ENCODE data around the gene UGT1A10. TPM values are rescaled to one million over a fixed set of nuclear protein-coding genes. Genes with fewer than 3 reads are reported as not detected.
"Not testable (repeated sequence)": the region's sequence is repeated elsewhere in the genome, so short reads cannot be mapped to it uniquely, and the experiment has no call there.

UGT1A10 gene
- total RNA-seq, 1 experiment from 2014 or later: not detected

DNA sequence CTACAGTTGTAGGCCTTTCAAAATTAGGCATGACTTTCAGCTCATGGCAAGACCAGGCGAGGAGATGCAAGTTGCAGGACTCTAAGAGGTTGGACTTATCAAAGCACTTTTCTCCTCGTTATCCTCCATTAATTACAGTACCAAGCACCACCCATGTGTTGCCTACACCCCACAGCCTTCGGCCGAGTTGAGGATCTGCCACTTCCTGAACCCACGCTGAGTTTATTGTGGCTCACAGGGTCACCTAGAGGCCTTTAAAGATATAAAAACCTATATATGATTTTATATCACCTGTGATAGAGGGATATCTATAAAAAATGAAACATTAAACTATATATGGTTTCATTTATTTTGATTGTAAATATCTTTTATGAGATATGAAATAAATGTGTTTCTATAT, 2.6 kb downstream of the UGT1A10 start:
- Histone ChIP-seq H3K27me3 (no peaks in the 10 kb centered on the region), H3K4me1 (no peaks in the 10 kb centered on the region), H3K27ac (no peak overlapping the region), H3K36me3 (no peaks in the 10 kb centered on the region), H3K4me3 (no peak overlapping the region), H3K9me3 (replicated peaks) (0 out of 2 replicates have a peak, but pooled peaks cover 2% of the 10 kb centered on the region)
- no peak for DNase-seq

DNA sequence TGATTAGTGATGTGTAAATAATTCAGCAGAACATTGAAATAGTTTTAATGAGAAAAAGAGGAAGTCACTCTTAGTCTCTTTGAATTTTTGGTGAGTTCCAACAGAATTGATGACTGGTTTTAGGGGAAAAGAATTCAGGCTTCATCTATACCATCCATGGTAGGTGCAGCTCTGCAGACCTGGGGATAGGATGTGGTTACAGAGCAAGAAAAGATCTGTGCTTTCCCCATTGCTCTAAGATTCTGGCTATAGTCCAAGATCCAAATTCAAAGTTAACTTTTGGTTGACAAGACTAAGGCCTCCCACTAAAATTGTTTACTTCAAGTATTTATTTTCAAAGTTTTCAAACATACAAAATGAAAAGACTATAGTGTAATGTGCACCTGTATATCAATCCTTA, 3.6 kb downstream of the UGT1A10 start:
- H3K27ac ChIP-seq: no peak overlapping the region
- no peak for DNase-seq
- no peak overlapping the region for H3K4me3 ChIP-seq
- no peaks in the 10 kb centered on the region for H3K27me3 ChIP-seq
- H3K4me1 ChIP-seq: no peaks in the 10 kb centered on the region
- H3K36me3 ChIP-seq: no peaks in the 10 kb centered on the region
- H3K9me3 ChIP-seq (replicated peaks): 0 out of 2 replicates have a peak, but pooled peaks cover 2% of the 10 kb centered on the region

DNA sequence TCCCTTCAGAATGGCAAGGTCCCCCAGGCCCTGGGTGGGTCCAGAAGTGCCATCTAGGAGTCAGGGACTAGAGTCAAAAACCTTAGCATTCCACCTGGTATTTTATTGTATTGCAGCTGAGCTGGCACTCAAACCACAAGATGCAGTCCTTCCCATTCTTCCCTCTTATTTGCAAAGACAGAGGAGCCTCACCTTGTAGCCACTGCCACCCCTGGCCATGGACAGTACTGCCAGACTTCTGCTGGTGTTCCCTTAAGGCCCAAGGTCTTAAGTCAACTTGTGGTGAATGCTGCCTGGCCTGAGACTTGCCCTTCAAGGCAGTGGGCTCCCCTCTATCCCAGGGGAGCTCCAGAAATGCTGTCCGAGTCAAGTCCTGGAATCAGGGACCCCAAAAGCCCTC, 6.9 kb downstream of the UGT1A10 start:
- 0 out of 2 replicates have a peak, but pooled peaks cover 5% of the 10 kb centered on the region for H3K9me3 ChIP-seq (replicated peaks)
- no peaks in the 10 kb centered on the region for H3K27me3 ChIP-seq
- DNase-seq: peak in 1 of 2 experiments; percentile 5
- H3K4me1 ChIP-seq: no peaks in the 10 kb centered on the region
- no peaks in the 10 kb centered on the region for H3K36me3 ChIP-seq
- H3K4me3 ChIP-seq: no peak overlapping the region
- no peak overlapping the region for H3K27ac ChIP-seq

DNA sequence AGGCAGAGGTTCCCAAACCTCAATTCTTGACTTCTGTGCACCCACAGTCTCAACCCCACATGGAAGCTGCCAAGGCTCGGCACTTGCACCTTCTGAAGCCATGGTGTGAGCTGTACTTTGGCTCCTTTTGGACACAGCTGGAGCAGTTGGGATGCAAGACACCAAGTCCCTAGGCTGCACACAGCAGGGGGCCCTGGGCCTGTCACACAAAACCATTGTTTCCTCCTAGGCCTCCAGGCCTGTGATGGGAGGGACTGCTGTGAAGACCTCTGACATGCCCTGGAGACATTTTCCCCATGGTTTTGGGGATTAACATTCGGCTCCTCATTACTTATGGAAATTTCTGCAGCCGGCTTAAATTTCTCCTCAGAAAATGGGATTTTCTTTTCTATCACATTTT, 9.8 kb downstream of the UGT1A10 start:
- not testable (repeated sequence) for H3K27ac ChIP-seq; DNase-seq; H3K4me1 ChIP-seq; H3K27me3 ChIP-seq; H3K36me3 ChIP-seq; H3K9me3 ChIP-seq (replicated peaks); H3K4me3 ChIP-seq

DNA sequence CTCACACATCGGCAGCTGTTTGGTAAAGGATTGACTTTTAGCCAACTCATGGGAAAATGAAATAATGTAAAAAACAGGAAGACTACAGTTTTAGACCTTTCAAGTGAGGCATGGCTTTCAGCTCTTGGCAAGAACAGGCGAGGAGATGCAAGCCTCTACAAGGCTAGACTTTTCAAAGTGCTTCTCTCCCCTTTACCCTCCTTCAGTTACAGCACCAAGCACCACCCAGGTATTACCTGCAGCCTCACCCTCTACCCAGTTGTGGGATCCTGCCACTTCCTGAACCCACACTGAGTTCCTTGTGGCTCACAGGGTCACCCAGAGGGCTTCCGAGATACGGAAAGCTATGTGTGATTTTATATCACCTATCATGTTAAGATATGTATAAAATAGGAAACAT, 14.7 kb downstream of the UGT1A10 start:
- no peak overlapping the region for H3K27ac ChIP-seq
- H3K4me1 ChIP-seq: no peaks in the 10 kb centered on the region
- DNase-seq: no peak
- no peaks in the 10 kb centered on the region for H3K27me3 ChIP-seq
- no peaks in the 10 kb centered on the region for H3K9me3 ChIP-seq (replicated peaks)
- H3K36me3 ChIP-seq: no peaks in the 10 kb centered on the region
- no peak overlapping the region for H3K4me3 ChIP-seq

DNA sequence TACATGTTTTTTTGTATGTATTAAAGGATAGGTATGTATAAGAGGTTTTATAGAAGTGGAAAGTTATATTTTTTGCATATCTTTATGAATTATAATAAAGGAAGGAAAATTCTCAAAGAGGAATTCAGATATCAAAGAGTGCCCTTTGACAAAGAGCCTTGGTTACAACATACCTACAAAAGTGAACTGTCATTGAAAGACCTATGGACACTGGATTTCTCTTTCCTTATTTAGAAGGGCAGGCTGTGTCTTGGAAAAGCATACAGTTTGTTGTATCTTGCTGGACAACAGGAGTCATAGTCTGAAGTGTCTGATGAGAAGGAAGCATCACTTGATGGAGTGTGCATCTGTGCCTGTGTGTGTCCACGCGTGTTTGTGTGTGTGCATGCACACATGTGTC, 15.2 kb downstream of the UGT1A10 start:
- Histone ChIP-seq H3K4me3 (no peak overlapping the region), H3K4me1 (no peaks in the 10 kb centered on the region), H3K36me3 (no peaks in the 10 kb centered on the region), H3K9me3 (replicated peaks) (no peaks in the 10 kb centered on the region), H3K27me3 (no peaks in the 10 kb centered on the region), H3K27ac (no peak overlapping the region)
- DNase-seq: no peak

DNA sequence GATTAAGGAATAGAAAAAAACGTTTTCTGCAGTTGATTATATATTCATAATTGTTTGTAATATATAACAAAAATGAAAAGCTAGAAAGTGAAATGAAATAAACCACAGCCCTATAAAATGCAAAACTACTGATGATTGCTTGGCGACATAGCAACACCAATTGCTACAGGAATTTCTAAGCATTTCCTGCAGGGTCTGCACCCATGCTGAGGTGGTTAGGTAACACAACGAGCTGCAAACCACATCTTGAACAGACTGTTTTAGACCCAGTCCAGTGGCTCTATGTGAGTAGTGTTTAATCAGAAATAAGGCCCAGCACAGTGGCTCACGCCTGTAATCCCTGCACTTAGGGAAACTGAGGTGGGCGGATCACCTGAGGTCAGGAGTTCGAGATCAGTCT, 18.3 kb downstream of the UGT1A10 start:
- Histone ChIP-seq H3K27ac (no peak overlapping the region), H3K9me3 (replicated peaks) (no peaks in the 10 kb centered on the region), H3K27me3 (no peaks in the 10 kb centered on the region), H3K4me3 (no peak overlapping the region), H3K4me1 (no peaks in the 10 kb centered on the region), H3K36me3 (no peaks in the 10 kb centered on the region)
- DNase-seq: no peak

DNA sequence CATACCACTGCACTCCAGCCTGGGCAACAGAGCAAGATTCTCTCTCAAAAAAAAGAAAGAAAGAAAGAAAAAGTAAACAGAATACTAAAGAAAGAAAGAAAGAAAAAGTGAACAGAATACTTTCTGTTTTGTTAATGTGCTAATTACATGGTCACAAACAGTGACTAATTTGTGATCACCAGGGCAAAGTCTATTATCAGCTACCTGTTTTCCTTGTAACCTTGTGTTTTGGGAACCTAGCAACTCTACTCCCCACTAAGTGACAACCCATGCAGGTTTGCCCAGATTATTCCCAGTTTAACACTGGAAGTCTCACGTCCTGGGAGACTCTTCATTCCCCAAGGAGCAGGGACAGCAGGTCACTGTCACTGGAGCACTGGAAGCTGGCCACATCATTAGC, 18.8 kb downstream of the UGT1A10 start:
- Histone ChIP-seq H3K27ac (no peak overlapping the region), H3K36me3 (no peaks in the 10 kb centered on the region), H3K27me3 (no peaks in the 10 kb centered on the region), H3K9me3 (replicated peaks) (no peaks in the 10 kb centered on the region), H3K4me1 (no peaks in the 10 kb centered on the region), H3K4me3 (no peak overlapping the region)
- no peak for DNase-seq

DNA sequence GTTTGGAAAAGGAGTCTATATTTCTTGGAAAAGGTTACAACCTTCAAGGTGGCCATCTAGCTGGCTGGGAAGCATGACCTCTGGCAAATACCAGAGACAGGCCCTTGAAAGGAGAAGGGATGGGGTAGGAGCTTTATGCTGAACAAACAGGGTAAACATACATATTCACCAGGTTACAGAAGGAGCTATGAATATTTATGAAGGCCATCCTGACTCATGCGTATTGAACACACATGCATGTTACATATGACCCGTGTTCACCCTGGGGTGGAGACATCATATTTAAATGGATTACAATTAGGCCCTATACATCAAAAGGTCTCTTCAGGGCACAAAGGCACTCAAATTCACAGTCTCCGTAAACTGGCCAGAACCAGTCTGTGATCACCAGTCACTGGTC, 19.7 kb downstream of the UGT1A10 start:
- DNase-seq; H3K4me3 ChIP-seq; H3K4me1 ChIP-seq; H3K36me3 ChIP-seq; H3K27me3 ChIP-seq; H3K27ac ChIP-seq; H3K9me3 ChIP-seq (replicated peaks): not testable (repeated sequence)

DNA sequence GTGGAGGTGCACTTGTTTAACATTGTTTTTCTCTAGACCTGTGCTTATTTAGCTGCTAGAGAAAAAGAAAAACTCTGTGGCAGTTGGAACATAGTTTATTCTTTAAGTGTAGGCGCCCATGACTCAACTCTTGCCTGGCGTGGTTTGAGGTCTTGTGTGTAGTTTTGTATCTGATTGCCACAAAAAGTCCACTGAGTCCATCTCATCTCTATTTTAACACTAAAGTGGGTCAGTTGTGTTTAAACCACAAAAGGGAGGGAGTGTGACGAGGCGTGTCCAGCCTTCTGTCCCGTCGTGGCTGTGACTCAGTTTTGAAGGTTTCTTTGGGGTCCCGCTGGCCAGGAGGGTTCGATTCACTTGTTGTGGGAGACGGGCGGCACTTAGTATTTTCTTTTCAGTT, 20.2 kb downstream of the UGT1A10 start:
- Histone ChIP-seq H3K27ac (no peak overlapping the region), H3K36me3 (no peaks in the 10 kb centered on the region), H3K4me1 (no peaks in the 10 kb centered on the region), H3K27me3 (no peaks in the 10 kb centered on the region), H3K4me3 (no peak overlapping the region), H3K9me3 (replicated peaks) (no peaks in the 10 kb centered on the region)
- DNase-seq: no peak

DNA sequence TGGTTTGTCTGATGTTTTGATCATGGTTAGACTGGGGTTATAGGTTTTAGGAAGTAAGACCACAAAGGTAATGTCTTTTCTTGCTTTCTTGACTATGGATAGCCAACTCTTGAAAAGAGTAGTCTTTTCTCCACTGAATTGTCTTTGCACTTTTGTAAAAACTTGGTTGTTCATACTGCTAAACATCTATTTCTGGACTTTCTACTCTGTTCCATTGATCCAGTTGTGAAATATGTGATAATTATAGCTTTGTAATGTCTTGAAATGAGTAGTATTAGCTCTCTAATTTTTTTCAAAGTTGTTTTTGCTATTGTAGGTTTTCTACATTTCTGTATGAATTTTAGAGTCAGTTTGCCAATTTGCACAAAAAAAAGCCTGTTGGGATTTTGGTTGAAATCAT, 22.4 kb downstream of the UGT1A10 start:
- H3K9me3 ChIP-seq (replicated peaks): no peaks in the 10 kb centered on the region; the same call in 1 of the 2 replicates
- DNase-seq: no peak
- no peaks in the 10 kb centered on the region for H3K36me3 ChIP-seq
- no peaks in the 10 kb centered on the region for H3K4me1 ChIP-seq
- H3K27ac ChIP-seq: no peak overlapping the region
- H3K27me3 ChIP-seq: no peaks in the 10 kb centered on the region
- H3K4me3 ChIP-seq: no peak overlapping the region

DNA sequence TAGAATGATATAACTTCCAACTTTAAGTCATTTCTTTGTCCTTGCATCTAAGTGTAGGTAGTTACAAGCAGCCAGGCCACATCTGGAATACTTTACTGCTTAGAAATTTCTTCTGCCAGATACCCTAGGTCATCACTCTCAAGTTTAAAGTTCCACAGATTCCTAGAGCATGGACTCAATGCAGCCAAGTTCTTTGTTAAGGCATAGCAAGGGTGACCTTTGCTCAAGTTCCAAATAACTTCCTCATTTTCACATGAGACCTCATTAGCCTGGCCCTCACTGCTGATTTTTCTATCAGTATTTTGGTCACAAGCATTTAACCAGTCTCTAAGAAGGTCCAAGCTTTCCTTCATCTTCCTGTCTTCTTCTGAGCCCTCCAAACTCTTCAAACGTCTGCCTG, 27.7 kb downstream of the UGT1A10 start:
- H3K4me1 ChIP-seq: no peaks in the 10 kb centered on the region
- no peak overlapping the region for H3K4me3 ChIP-seq
- H3K27ac ChIP-seq: no peak overlapping the region
- peaks cover 5% of the 10 kb centered on the region; the same call in 1 of the 2 replicates for H3K9me3 ChIP-seq (replicated peaks)
- H3K36me3 ChIP-seq: no peaks in the 10 kb centered on the region
- H3K27me3 ChIP-seq: no peaks in the 10 kb centered on the region
- no peak for DNase-seq

DNA sequence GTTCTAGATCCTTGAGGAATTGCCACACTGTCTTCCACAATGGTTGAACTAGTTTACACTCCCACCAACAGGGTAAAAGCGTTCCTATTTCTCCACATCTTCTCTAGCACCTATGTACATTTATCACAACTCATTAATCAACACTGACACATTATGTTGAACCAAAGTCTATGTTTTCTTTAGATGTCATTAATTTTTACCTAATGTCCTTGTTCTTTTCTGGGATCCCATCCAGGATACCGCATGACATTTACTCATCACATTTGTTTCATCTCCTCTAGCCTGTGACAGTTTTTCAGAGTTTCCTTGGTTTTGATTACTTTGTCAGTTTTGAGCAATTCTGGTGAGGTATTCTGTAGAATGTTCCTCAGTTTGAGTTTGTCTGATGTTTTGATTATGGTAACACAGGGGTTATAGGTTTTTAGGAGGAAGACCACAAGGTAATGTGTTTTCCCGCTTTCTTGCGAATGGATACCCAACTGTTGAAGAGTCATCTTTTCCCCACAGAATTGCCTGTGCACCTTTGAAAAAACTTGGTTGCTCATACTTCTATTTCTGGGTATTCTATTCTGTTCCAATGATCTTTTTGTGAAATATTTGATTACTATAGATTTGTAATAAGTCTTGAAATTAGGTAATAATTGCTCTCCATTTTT, 32.5 kb downstream of the UGT1A10 start:
- DNase-seq: no peak
- no peaks in the 10 kb centered on the region for H3K27me3 ChIP-seq
- H3K4me1 ChIP-seq: no peaks in the 10 kb centered on the region
- no peaks in the 10 kb centered on the region for H3K36me3 ChIP-seq
- no peak overlapping the region for H3K4me3 ChIP-seq
- 0 out of 2 replicates have a peak, but pooled peaks cover 5% of the 10 kb centered on the region for H3K9me3 ChIP-seq (replicated peaks)
- no peak overlapping the region for H3K27ac ChIP-seq

DNA sequence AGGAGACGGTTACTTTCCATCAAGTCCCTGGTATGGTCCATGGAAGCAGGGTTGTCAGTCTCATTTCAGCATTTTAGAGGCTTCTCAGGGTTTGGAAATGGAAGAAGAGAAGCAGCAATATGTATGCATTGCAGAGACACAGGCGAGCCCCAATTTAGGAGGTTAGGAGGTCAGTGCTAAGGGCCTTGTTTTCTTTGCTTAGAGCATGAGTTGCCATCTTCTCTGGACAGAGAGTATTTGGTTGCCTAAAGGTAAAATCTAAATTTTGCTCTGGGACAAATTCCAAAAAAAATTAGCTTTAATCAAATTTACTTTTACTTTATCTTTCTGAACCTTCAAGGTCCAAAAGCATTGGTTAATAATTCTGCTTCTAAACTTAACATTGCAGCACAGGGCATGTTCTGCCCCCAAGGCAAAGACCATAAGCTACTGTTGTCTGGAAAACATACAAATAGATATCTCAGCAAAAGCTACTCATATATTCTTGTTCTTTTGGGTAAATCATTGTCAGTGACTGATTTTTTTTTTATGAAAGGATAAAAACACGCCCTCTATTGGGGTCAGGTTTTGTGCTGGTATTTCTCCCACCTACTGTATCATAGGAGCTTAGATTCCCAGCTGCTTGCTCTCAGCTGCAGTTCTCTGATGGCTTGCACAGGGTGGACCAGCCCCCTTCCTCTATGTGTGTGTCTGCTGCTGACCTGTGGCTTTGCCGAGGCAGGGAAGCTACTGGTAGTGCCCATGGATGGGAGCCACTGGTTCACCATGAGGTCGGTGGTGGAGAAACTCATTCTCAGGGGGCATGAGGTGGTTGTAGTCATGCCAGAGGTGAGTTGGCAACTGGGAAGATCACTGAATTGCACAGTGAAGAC, 35.3 kb downstream of the UGT1A10 start, which contains the start of gene UGT1A9:
Gene UGT1A9 (plus strand): TSS at position 609 of the 872 bp plus-strand sequence. CDS start 37 bp downstream, at position 646.
- H3K27ac ChIP-seq: no peak within 1 kb of the TSS
- no peak for DNase-seq
- H3K27me3 ChIP-seq: no peaks in the 10 kb centered on the region
- no peak within 1 kb of the TSS for H3K4me3 ChIP-seq
- 0 out of 2 replicates have a peak, but pooled peaks cover 5% of the 10 kb centered on the region for H3K9me3 ChIP-seq (replicated peaks)
- no peaks in the 10 kb centered on the region for H3K36me3 ChIP-seq
- peaks cover 5% of the 10 kb centered on the region; the same call in 1 of the 2 replicates for H3K4me1 ChIP-seq

DNA sequence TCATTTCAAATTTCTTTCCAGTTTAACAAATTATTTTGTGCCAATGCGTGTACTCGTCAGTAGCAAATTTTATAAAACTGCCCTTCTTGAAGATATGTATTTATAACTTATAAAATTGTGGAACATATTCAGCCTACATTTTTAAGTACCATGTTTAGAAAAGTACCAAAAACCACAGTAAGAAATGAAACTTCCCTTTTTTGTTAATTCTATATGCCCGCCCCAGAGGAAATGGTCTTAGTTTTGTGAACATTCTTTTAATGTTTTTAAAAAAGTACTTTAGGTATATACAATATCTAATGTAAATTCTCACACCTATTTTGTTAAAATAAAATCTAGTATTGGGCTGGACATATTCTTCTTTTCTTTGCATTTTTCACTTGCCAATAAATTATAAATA, 36.6 kb downstream of the UGT1A10 start:
- Histone ChIP-seq H3K9me3 (replicated peaks) (no peaks in the 10 kb centered on the region), H3K27ac (no peak overlapping the region), H3K36me3 (no peaks in the 10 kb centered on the region), H3K4me3 (no peak overlapping the region), H3K4me1 (peaks cover 5% of the 10 kb centered on the region; the same call in 1 of the 2 replicates), H3K27me3 (no peaks in the 10 kb centered on the region)
- no peak for DNase-seq
